SK-N-MC (cell line): ENCODE data around the gene FUCA1.
"Not testable (repeated sequence)": the region's sequence is repeated elsewhere in the genome, so short reads cannot be mapped to it uniquely, and the experiment has no call there.

Source experiments
- EZH2 ChIP-seq: fragments of 200-600 bp; sonication (generic); IDR thresholded peaks from one replicate; pipeline ENCODE4 v1.6.1; 2017; ENCODE audit warnings: antibody characterized with exemption
- POLR2AphosphoS5 ChIP-seq: IDR thresholded peaks from 2 replicates; pipeline ENCODE4 v1.6.1; 2012; ENCODE audit warnings: mild to moderate bottlenecking, low read depth, low read length, borderline replicate concordance

GRCh38 chr1:23847482-23848095 is 20.5 kb downstream of the FUCA1 start:
- TF ChIP-seq POLR2AphosphoS5, EZH2: not testable (repeated sequence)
